Activated CD4-positive, alpha-beta T cell treated with anti-CD3 and anti-CD28 coated beads, Interleukin-2, Interleukin-4, amounts not matched to agents 100 ng/mL and 50 ng/mL, durations not matched to agents 16 hours and 8 hours (primary cell): ENCODE results near the gene DNAH2.

Source experiments
- DNase-seq: peaks from one replicate; pipeline ENCODE4 v3.0.0-alpha.2; 2020; ENCODE audit warnings: low spot score

The DNAH2 gene

GRCh38 chr17:7721612-7722011 lies 4.1 kb downstream of the DNAH2 start:
- DNase-seq = no peak

- DNase-seq = no peak
Observed at GRCh38 chr17:7727886-7728285, 10.3 kb downstream of the DNAH2 start.

- DNase-seq = no peak
Observed at GRCh38 chr17:7729816-7730215, 12.3 kb downstream of the DNAH2 start.

- no peak for DNase-seq
Observed at GRCh38 chr17:7732981-7733539, 15.5 kb downstream of the DNAH2 start.

GRCh38 chr17:7737601-7738000 lies 20.1 kb downstream of the DNAH2 start:
- DNase-seq = no peak

GRCh38 chr17:7739746-7740145 lies 22.2 kb downstream of the DNAH2 start:
- DNase-seq = no peak

- no peak for DNase-seq
Observed at GRCh38 chr17:7740481-7741001, 23.0 kb downstream of the DNAH2 start.

- DNase-seq = no peak
Observed at GRCh38 chr17:7742729-7743128, 25.2 kb downstream of the DNAH2 start.

- no peak for DNase-seq
Observed at GRCh38 chr17:7744416-7744815, 26.9 kb downstream of the DNAH2 start.

GRCh38 chr17:7745748-7746470 lies 28.4 kb downstream of the DNAH2 start:
- no peak for DNase-seq

GRCh38 chr17:7747635-7748071 lies 30.1 kb downstream of the DNAH2 start:
- no peak for DNase-seq

GRCh38 chr17:7748076-7748775 lies 30.7 kb downstream of the DNAH2 start:
- DNase-seq = no peak

- no peak for DNase-seq
Observed at GRCh38 chr17:7750321-7750821, 32.8 kb downstream of the DNAH2 start.

- DNase-seq = no peak
Observed at GRCh38 chr17:7754656-7755055, 37.1 kb downstream of the DNAH2 start.

- no peak for DNase-seq
Observed at GRCh38 chr17:7755095-7755890, 37.7 kb downstream of the DNAH2 start.

- DNase-seq = no peak
Observed at GRCh38 chr17:7756968-7757367, 39.4 kb downstream of the DNAH2 start.

GRCh38 chr17:7763919-7764318 lies 46.4 kb downstream of the DNAH2 start:
- DNase-seq = no peak

GRCh38 chr17:7767004-7767403 lies 49.5 kb downstream of the DNAH2 start:
- no peak for DNase-seq

GRCh38 chr17:7767405-7768021 lies 50.0 kb downstream of the DNAH2 start:
- no peak for DNase-seq

- DNase-seq = no peak
Observed at GRCh38 chr17:7769854-7770253, 52.3 kb downstream of the DNAH2 start.

GRCh38 chr17:7774055-7774521 lies 56.5 kb downstream of the DNAH2 start:
- DNase-seq = no peak
